ENCODE data around the gene CSNK1G3. TPM values are rescaled to one million over a fixed set of nuclear protein-coding genes. Genes with fewer than 3 reads are reported as not detected.

The CSNK1G3 gene
- polyA plus RNA-seq, 2 of the 4 experiments (the other 2 are of a cell fraction) = 24.0 to 50.9 TPM

DNA sequence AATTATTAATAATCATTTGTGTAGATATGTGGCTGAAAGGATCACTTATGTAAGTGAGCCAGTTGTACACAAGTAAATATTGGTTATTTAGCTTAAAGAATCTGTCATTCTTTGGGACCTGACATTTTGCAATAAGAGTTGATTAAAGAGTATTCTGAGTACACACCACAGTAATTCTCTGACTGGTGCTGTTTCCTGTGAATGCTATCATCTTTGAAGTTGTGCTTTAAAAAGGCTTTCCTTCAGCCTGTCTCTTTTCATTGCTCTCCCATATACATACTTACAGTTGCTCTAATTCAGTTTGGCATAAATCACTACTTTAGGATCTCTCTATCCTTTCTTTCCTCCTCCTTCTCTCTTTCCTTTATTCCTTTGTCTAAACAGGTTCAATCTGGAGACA, 8.7 kb upstream of the CSNK1G3 start:
- H3K4me3 ChIP-seq = no peak overlapping the region
- no peak for ATAC-seq
- POLR2A ChIA-PET = interaction anchor here (1.2 kb wide), 1 partner anchor 8 kb away, joined by 6 read pairs; the partner anchor contains the start of gene CSNK1G3
- no peak overlapping the region for H3K4me2 ChIP-seq
- no peak for FAIRE-seq
- DNase-seq (ENCODE audit: low read depth in 1 of 2, low spot score in 1 of 2) = no peak
- CTCF ChIA-PET = no interaction called here
- H3K27ac ChIP-seq = no peak overlapping the region
- H3K9me3 ChIP-seq = no peaks in the 10 kb centered on the region
- no peaks in the 10 kb centered on the region for H3K4me1 ChIP-seq
- TF ChIP-seq ZFP36 (IDR thresholded peaks at IDR 0.05; ENCODE audit: borderline replicate concordance, partially characterized antibody) = no peak
- no peak for TF ChIP-seq CHD2 (IDR thresholded peaks at IDR 0.05; ENCODE audit: low read length, partially characterized antibody)
- TF ChIP-seq, protein P1, sequence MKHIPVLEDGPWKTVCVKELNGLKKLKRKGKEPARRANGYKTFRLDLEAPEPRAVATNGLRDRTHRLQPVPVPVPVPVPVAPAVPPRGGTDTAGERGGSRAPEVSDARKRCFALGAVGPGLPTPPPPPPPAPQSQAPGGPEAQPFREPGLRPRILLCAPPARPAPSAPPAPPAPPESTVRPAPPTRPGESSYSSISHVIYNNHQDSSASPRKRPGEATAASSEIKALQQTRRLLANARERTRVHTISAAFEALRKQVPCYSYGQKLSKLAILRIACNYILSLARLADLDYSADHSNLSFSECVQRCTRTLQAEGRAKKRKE (CRISPR knock-in tag; IDR thresholded peaks at IDR 0.05; ENCODE audit: low read depth) = no peak
- TF ChIP-seq, protein P2, sequence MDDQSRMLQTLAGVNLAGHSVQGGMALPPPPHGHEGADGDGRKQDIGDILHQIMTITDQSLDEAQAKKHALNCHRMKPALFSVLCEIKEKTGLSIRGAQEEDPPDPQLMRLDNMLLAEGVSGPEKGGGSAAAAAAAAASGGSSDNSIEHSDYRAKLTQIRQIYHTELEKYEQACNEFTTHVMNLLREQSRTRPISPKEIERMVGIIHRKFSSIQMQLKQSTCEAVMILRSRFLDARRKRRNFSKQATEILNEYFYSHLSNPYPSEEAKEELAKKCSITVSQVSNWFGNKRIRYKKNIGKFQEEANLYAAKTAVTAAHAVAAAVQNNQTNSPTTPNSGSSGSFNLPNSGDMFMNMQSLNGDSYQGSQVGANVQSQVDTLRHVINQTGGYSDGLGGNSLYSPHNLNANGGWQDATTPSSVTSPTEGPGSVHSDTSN (IDR thresholded peaks at IDR 0.05) = no peak
- TF ChIP-seq BHLHE40 (IDR thresholded peaks at IDR 0.05; ENCODE audit: low read depth, low read length) = no peak

DNA sequence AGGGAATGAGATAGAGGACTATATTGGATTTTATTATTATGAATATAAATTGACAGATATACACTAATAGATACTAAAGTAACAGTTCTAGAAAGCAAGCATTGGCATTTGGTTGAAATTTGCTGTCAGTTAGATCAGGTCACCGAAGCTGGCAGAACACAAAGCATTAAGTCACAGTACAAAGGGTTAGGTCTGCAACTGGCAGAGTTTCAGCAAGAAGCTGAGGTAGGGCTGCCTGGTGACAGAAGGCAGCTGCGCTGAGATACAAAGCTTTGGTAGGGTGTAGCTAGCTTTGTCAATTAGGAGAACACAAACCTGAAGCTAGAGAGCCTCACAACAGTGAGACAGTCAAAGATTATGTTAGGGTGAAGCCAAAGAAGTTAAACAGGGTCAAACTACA, 6.3 kb upstream of the CSNK1G3 start:
- no peaks in the 10 kb centered on the region for H3K4me1 ChIP-seq
- ChIA-PET CTCF (interaction anchor here (1.7 kb wide), 1 partner anchor 12 kb away, joined by 5 read pairs; no protein-coding TSS in a partner anchor), POLR2A (no interaction called here)
- no peak overlapping the region for H3K27ac ChIP-seq
- no peaks in the 10 kb centered on the region for H3K9me3 ChIP-seq
- 54% methylated on average over 2 of the region's 2 CpGs for WGBS (ENCODE audit: missing lambda C conversion rate)
- ATAC-seq (no peak), DNase-seq (ENCODE audit: low read depth in 1 of 2, low spot score in 1 of 2) (no peak), FAIRE-seq (no peak)
- H3K4me2 ChIP-seq = no peak overlapping the region
- H3K4me3 ChIP-seq = no peak overlapping the region
- TF ChIP-seq, protein P3, sequence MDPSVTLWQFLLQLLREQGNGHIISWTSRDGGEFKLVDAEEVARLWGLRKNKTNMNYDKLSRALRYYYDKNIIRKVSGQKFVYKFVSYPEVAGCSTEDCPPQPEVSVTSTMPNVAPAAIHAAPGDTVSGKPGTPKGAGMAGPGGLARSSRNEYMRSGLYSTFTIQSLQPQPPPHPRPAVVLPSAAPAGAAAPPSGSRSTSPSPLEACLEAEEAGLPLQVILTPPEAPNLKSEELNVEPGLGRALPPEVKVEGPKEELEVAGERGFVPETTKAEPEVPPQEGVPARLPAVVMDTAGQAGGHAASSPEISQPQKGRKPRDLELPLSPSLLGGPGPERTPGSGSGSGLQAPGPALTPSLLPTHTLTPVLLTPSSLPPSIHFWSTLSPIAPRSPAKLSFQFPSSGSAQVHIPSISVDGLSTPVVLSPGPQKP (IDR thresholded peaks at IDR 0.05; ENCODE audit: low read depth, low read length) = no peak
- TF ChIP-seq CEBPB (IDR thresholded peaks at IDR 0.05) = no peak
- TF ChIP-seq CHD2 (IDR thresholded peaks at IDR 0.05; ENCODE audit: low read length, partially characterized antibody) = no peak

DNA sequence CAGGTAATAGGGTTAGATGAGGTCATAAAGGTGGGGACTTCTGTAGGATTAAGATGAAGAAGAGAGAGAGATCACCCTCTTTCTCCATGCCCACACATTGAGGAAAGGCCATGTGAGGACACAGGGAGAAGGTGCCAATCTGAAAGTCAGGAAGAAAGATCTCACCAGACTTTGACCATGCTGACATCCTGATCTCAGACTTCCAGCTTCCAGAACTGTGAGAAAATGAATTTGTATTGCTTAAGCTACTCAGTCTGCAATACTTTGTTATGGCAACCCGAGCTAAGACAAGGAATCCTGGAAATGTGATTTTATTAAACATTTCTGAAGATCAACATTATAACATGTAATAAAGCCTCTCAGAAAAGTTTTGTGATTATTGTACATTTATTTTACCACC, 3.5 kb upstream of the CSNK1G3 start:
- Histone ChIP-seq H3K4me2 (no peak overlapping the region), H3K27ac (no peak overlapping the region), H3K4me1 (peaks cover 5% of the 10 kb centered on the region; the same call in 2 of the 3 replicates), H3K9me3 (no peaks in the 10 kb centered on the region), H3K4me3 (no peak overlapping the region)
- FAIRE-seq (no peak), DNase-seq (ENCODE audit: low read depth in 1 of 2, low spot score in 1 of 2) (no peak), ATAC-seq (no peak)
- ChIA-PET POLR2A (interaction anchor here (2.2 kb wide), 1 partner anchor 85 kb away, joined by 9 read pairs; the partner anchor contains the start of gene CEP120), CTCF (interaction anchor here (1.3 kb wide), 1 partner anchor 42 kb away, joined by 3 read pairs; no protein-coding TSS in a partner anchor)
- WGBS (ENCODE audit: missing lambda C conversion rate) = 50% methylated on average over 1 of the region's 1 CpG
- TF ChIP-seq HOXA7 (CRISPR knock-in tag; IDR thresholded peaks at IDR 0.05) (no peak), POLR2AphosphoS2 (conservative IDR thresholded peaks at IDR 0.05; ENCODE audit: low read length) (no peak), MAZ (IDR thresholded peaks at IDR 0.05; ENCODE audit: borderline replicate concordance, low read depth, low read length) (no peak), CHD2 (IDR thresholded peaks at IDR 0.05; ENCODE audit: low read length, partially characterized antibody) (no peak), ZFP36 (IDR thresholded peaks at IDR 0.05; ENCODE audit: borderline replicate concordance, partially characterized antibody) (no peak), EHMT2 (IDR thresholded peaks at IDR 0.05; ENCODE audit: low read depth) (no peak), TFCP2L1 (CRISPR knock-in tag; IDR thresholded peaks at IDR 0.05) (no peak)
- TF ChIP-seq, protein P2 (IDR thresholded peaks at IDR 0.05) = no peak
- TF ChIP-seq, protein P4, sequence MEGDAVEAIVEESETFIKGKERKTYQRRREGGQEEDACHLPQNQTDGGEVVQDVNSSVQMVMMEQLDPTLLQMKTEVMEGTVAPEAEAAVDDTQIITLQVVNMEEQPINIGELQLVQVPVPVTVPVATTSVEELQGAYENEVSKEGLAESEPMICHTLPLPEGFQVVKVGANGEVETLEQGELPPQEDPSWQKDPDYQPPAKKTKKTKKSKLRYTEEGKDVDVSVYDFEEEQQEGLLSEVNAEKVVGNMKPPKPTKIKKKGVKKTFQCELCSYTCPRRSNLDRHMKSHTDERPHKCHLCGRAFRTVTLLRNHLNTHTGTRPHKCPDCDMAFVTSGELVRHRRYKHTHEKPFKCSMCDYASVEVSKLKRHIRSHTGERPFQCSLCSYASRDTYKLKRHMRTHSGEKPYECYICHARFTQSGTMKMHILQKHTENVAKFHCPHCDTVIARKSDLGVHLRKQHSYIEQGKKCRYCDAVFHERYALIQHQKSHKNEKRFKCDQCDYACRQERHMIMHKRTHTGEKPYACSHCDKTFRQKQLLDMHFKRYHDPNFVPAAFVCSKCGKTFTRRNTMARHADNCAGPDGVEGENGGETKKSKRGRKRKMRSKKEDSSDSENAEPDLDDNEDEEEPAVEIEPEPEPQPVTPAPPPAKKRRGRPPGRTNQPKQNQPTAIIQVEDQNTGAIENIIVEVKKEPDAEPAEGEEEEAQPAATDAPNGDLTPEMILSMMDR (IDR thresholded peaks at IDR 0.05) = no peak

All from A549 (cell line).